HepG2 (cell line): ENCODE data around the gene AP3M1.

Experiments used
- AHDC1 ChIP-seq: sonication (generic); formaldehyde crosslinking; IDR thresholded peaks from 2 replicates; pipeline ENCODE4 v1.5.1; 2020; ENCODE audit warnings: mild to moderate bottlenecking, missing genetic modification reagents, borderline replicate concordance
- ATF1 ChIP-seq: IDR thresholded peaks from 2 replicates; pipeline ENCODE4 v1.6.1; 2016; ENCODE audit warnings: mild to moderate bottlenecking, control low read depth
- EZH2 ChIP-seq: conservative IDR thresholded peaks from 2 replicates; pipeline ENCODE4 v1.6.1; 2012; ENCODE audit warnings: mild to moderate bottlenecking, low read depth, low read length, moderate library complexity
- KDM5A ChIP-seq: fragments of 200-600 bp; sonication (generic); IDR thresholded peaks from 2 replicates; pipeline ENCODE4 v1.7.0; 2018; ENCODE audit warnings: antibody characterized with exemption, mild to moderate bottlenecking, low read length, borderline replicate concordance
- POLR2A ChIP-seq, 2 experiments: IDR thresholded peaks; 2 replicates each; pipeline ENCODE4 v1.6.1; 2011; ENCODE audit warnings: low read depth in 2 of 2, low read length in 2 of 2, mild to moderate bottlenecking in 1 of 2, moderate library complexity in 1 of 2; ENCODE audit not compliant: insufficient read depth in 1 of 2
- POLR2AphosphoS5 ChIP-seq: IDR thresholded peaks from 2 replicates; pipeline ENCODE4 v1.6.1; 2012; ENCODE audit warnings: low read depth, low read length
- RORA ChIP-seq: sonication (generic); formaldehyde crosslinking; IDR thresholded peaks from 2 replicates; pipeline ENCODE4 v1.5.0; 2020; ENCODE audit warnings: mild to moderate bottlenecking, missing genetic modification reagents, moderate library complexity
- SETDB1 ChIP-seq: sonication (generic); formaldehyde crosslinking; IDR thresholded peaks from 2 replicates; pipeline ENCODE4 v1.5.1; 2020; ENCODE audit warnings: missing genetic modification reagents, mild to moderate bottlenecking, borderline replicate concordance
- SP1 ChIP-seq, 2 experiments: fragments of 450-650 bp in 1 of 2; sonication (generic) in 1 of 2; formaldehyde crosslinking in 1 of 2; IDR thresholded peaks; 2 replicates each; pipeline versions ENCODE4 v1.4.0 to v1.6.1; 2016 to 2020; ENCODE audit warnings: missing genetic modification reagents in 1 of 2
- ZNF7 ChIP-seq: IDR thresholded peaks from 2 replicates; pipeline ENCODE4 v1.6.1; 2016; ENCODE audit warnings: missing biosample characterization, missing genetic modification reagents
- TF ChIP-seq, protein P1 (sequence below): conservative IDR thresholded peaks from 2 replicates; pipeline ENCODE4 v1.6.1; 2018; ENCODE audit warnings: missing genetic modification reagents
- TF ChIP-seq, protein P2 (sequence below): sonication (generic); formaldehyde crosslinking; IDR thresholded peaks from 2 replicates; pipeline ENCODE4 v1.8.1; 2023; ENCODE audit warnings: mild to moderate bottlenecking, inconsistent platforms, moderate library complexity, missing genetic modification reagents, borderline replicate concordance

DNA sequence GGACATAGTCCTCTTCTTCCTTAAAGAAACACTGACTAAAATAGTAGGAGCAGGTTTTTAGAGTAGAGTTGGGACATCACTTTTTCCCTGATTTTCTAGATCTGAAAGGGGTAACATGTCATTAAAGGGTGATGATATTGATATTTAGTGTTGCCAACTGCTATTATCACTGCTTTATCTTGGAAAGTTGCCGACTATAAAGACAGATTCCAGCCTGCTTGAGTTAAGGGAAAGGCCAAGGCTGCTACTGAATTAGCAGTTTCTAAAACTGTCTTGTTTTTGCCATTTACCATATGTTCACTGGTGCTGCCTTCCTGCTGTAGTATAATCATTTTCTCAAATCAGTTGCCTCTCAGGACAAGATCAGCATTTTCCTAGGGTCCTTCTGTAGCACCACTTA is 29.7 kb downstream of the AP3M1 start:
- TF ChIP-seq, protein P1, sequence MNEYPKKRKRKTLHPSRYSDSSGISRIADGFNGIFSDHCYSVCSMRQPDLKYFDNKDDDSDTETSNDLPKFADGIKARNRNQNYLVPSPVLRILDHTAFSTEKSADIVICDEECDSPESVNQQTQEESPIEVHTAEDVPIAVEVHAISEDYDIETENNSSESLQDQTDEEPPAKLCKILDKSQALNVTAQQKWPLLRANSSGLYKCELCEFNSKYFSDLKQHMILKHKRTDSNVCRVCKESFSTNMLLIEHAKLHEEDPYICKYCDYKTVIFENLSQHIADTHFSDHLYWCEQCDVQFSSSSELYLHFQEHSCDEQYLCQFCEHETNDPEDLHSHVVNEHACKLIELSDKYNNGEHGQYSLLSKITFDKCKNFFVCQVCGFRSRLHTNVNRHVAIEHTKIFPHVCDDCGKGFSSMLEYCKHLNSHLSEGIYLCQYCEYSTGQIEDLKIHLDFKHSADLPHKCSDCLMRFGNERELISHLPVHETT (CRISPR knock-in tag), result no peak
- TF ChIP-seq, protein P2, sequence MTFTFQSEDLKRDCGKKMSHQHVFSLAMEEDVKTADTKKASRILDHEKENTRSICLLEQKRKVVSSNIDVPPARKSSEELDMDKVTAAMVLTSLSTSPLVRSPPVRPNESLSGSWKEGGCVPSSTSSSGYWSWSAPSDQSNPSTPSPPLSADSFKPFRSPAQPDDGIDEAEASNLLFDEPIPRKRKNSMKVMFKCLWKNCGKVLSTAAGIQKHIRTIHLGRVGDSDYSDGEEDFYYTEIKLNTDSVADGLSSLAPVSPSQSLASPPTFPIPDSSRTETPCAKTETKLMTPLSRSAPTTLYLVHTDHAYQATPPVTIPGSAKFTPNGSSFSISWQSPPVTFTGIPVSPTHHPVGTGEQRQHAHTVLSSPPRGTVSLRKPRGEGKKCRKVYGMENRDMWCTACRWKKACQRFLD (CRISPR knock-in tag), result no peak
- TF ChIP-seq RORA (CRISPR knock-in tag), result no peak
- TF ChIP-seq POLR2AphosphoS5, result no peak
- TF ChIP-seq KDM5A, result no peak
- no peak for TF ChIP-seq ZNF7
- TF ChIP-seq AHDC1 (CRISPR knock-in tag), result no peak
- no peak for TF ChIP-seq POLR2A (IDR thresholded peaks at IDR 0.05; ENCODE audit: insufficient read depth in 1 of 2, low read depth in 2 of 2, low read length in 2 of 2)
- no peak for TF ChIP-seq ATF1 (CRISPR knock-in tag)
- no peak for TF ChIP-seq EZH2
- no peak for TF ChIP-seq SP1 (IDR thresholded peaks at IDR 0.05)
- no peak for TF ChIP-seq SP1 (CRISPR knock-in tag; IDR thresholded peaks at IDR 0.05)
- TF ChIP-seq SETDB1 (CRISPR knock-in tag), result no peak
